HepG2 (cell line): ENCODE results near the gene ZMYND8.

ENCODE experiments used
- KDM1A ChIP-seq: IDR thresholded peaks from 2 replicates; pipeline ENCODE4 v1.6.1; 2016; ENCODE audit warnings: missing compliant biosample characterization
- MXI1 ChIP-seq: IDR thresholded peaks from 3 replicates; pipeline ENCODE4 v1.6.1; 2012; ENCODE audit warnings: low read depth, low read length, inconsistent platforms, borderline replicate concordance
- PRDM10 ChIP-seq: sonication (generic); formaldehyde crosslinking; IDR thresholded peaks from 2 replicates; pipeline ENCODE4 v1.4.0; 2020; ENCODE audit warnings: low read depth, missing genetic modification reagents
- ZC3H13 ChIP-seq: sonication (generic); formaldehyde crosslinking; IDR thresholded peaks from 2 replicates; pipeline ENCODE4 v1.8.1; 2023; ENCODE audit warnings: mild to moderate bottlenecking, missing genetic modification reagents, moderate library complexity
- ZNF274 ChIP-seq: sonication (generic); formaldehyde crosslinking; IDR thresholded peaks from 2 replicates; pipeline ENCODE4 v1.5.1; 2020; ENCODE audit warnings: mild to moderate bottlenecking, missing genetic modification reagents
- TF ChIP-seq, protein P1 (sequence below): sonication (generic); formaldehyde crosslinking; IDR thresholded peaks from 2 replicates; pipeline ENCODE4 v1.5.1; 2020; ENCODE audit warnings: mild to moderate bottlenecking, missing genetic modification reagents

DNA sequence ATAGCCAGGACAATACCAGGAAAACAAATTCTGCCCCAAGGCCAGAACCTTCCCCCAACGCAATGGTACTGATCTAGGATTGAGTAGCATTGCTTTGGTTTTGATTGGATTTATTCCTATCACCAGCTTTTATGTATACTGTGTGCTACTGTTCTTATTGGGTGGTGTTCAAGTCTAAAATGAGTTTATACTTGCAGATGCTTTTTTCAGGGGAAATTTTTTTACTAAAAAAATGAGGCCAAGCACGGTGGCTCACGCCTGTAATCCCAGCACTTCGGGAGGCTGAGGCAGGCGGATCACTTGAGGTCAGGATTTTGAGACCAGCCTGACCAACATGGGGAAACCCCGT is 116.8 kb downstream of the ZMYND8 start:
- TF ChIP-seq, protein P1, sequence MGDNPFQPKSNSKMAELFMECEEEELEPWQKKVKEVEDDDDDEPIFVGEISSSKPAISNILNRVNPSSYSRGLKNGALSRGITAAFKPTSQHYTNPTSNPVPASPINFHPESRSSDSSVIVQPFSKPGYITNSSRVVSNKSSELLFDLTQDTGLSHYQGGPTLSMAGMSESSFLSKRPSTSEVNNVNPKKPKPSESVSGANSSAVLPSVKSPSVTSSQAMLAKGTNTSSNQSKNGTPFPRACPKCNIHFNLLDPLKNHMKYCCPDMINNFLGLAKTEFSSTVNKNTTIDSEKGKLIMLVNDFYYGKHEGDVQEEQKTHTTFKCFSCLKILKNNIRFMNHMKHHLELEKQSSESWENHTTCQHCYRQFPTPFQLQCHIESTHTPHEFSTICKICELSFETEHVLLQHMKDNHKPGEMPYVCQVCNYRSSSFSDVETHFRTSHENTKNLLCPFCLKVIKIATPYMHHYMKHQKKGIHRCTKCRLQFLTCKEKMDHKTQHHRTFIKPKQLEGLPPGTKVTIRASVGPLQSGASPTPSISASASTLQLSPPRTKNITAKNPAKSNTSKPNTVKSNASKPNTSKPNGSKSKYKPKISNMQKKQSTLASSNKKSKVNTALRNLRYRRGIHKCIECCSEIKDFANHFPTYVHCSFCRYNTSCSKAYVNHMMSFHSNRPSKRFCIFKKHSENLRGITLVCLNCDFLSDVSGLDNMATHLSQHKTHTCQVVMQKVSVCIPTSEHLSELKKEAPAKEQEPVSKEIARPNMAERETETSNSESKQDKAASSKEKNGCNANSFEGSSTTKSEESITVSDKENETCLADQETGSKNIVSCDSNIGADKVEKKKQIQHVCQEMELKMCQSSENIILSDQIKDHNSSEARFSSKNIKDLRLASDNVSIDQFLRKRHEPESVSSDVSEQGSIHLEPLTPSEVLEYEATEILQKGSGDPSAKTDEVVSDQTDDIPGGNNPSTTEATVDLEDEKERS (CRISPR knock-in tag) = no peak
- TF ChIP-seq MXI1 (no peak), ZNF274 (CRISPR knock-in tag) (no peak), PRDM10 (CRISPR knock-in tag) (no peak), KDM1A (CRISPR knock-in tag) (no peak), ZC3H13 (CRISPR knock-in tag) (no peak)
